Measurements from ENCODE around the gene STON2.

DNA sequence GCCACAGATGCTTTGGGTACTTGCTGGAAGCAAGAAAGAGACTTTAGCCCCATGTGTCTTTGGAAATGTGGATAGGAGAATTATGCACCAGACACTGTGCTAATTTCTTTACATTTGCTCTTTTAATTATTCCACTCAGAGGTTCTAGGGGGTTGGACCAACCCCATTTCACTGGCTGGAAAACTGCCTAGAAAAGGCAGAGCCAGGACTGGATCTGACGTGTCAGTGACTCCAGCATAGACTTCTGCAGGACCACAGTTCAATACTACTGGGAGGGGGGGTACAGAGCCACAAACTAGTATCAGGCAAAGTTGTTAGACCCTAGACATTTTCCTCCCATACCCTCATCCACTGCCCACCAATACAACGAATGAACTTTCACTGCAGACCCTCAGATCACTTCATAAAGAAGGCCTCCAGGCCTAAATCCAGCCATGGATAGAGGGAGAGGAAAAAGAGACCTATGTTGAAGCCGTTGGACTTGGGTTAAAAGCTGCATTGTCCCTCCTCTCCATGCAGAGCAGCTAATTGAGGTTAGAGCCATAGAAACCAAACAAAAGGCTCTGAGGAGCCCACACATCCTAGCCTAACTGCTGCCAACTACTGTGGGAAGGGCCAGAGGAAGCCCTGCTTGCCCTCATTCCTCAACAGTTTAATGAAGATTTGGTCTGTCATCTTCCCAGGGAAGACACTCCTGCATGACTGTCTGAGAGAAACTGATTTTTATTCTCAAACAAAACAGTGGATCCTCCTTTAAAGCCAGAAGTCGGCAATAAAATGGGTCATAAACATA, 68.7 kb downstream of the STON2 start:
- TF ChIP-seq, protein P1, sequence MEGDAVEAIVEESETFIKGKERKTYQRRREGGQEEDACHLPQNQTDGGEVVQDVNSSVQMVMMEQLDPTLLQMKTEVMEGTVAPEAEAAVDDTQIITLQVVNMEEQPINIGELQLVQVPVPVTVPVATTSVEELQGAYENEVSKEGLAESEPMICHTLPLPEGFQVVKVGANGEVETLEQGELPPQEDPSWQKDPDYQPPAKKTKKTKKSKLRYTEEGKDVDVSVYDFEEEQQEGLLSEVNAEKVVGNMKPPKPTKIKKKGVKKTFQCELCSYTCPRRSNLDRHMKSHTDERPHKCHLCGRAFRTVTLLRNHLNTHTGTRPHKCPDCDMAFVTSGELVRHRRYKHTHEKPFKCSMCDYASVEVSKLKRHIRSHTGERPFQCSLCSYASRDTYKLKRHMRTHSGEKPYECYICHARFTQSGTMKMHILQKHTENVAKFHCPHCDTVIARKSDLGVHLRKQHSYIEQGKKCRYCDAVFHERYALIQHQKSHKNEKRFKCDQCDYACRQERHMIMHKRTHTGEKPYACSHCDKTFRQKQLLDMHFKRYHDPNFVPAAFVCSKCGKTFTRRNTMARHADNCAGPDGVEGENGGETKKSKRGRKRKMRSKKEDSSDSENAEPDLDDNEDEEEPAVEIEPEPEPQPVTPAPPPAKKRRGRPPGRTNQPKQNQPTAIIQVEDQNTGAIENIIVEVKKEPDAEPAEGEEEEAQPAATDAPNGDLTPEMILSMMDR (IDR thresholded peaks at IDR 0.05): no peak
- no peak for TF ChIP-seq POLR2A (IDR thresholded peaks at IDR 0.05)

Measured in uterus (tissue), 2 donors.